Activated B cell treated with CpG ODN at 0.5 μM for 24 hours (primary cell): Measurements from ENCODE around the gene ZBTB1. TPM values are rescaled to one million over a fixed set of nuclear protein-coding genes. Genes with fewer than 3 reads are reported as not detected.

Source experiments
- ATAC-seq: fragments of 200-7000 bp; cut with Tn5 transposase; one replicate; pipeline ENCODE4 v1.10.0; 2021; ENCODE audit warnings: low read depth, mild to moderate bottlenecking, moderate library complexity
- CTCF ChIA-PET: fragments of 350-600 bp; sonication (Branson Sonifier 250); formaldehyde crosslinking; loops from one replicate; lab custom pipeline; 2021; ENCODE audit warnings: antibody characterized with exemption; lab: Charles Lee
- POLR2A ChIA-PET: fragments of 350-600 bp; sonication (Branson Sonifier 250); formaldehyde crosslinking; loops from one replicate; lab custom pipeline; 2021; ENCODE audit warnings: antibody characterized with exemption; lab: Charles Lee
- DNase-seq: peaks from one replicate; pipeline ENCODE4 v3.0.0; 2022
- H3K27ac Mint-ChIP-seq: one replicate; pipeline ENCODE4 v1.8.0; 2020; ENCODE audit warnings: mixed read lengths
- H3K27me3 Mint-ChIP-seq: one replicate; pipeline ENCODE4 v1.8.0; 2021; ENCODE audit warnings: mixed read lengths
- H3K36me3 Mint-ChIP-seq: one replicate; pipeline ENCODE4 v1.8.0; 2021; ENCODE audit warnings: low read depth, mixed read lengths
- H3K4me1 Mint-ChIP-seq: one replicate; pipeline ENCODE4 v1.8.0; 2021; ENCODE audit warnings: mixed read lengths
- H3K4me3 Mint-ChIP-seq: one replicate; pipeline ENCODE4 v1.8.0; 2020; ENCODE audit warnings: mild to moderate bottlenecking, mixed read lengths
- H3K9me3 Mint-ChIP-seq: one replicate; pipeline ENCODE4 v1.8.0; 2020; ENCODE audit warnings: mixed read lengths
- intact Hi-C: fragments of 100-400 bp; cut with micrococcal nuclease; formaldehyde crosslinking; loops from one replicate; pipeline ENCODE4 v1.15.1; 2024
- total RNA-seq: library from RNA; stranded (reverse); gene quantifications from 2 replicates; pipeline ENCODE4 v1.2.3, GENCODE V29; 2022
- TF ChIP-seq, protein P1 (sequence below): fragments of 200-600 bp; IDR thresholded peaks from one replicate; pipeline ENCODE4 v1.8.0; 2022; ENCODE audit warnings: antibody characterized with exemption, mild to moderate bottlenecking

ZBTB1 gene
- total RNA-seq, 1 donor from 2014 or later: 60.7 TPM

GRCh38 chr14:64542836-64543201 lies 38.2 kb downstream of the ZBTB1 start:
- Mint-ChIP-seq H3K36me3 (peaks cover 7% of the 10 kb centered on the region), H3K9me3 (no peaks in the 10 kb centered on the region), H3K27me3 (peaks cover 2% of the 10 kb centered on the region), H3K27ac (no peak overlapping the region), H3K4me1 (peaks cover 33% of the 10 kb centered on the region), H3K4me3 (peak overlapping the region; percentile 100)
- TF ChIP-seq, protein P1, sequence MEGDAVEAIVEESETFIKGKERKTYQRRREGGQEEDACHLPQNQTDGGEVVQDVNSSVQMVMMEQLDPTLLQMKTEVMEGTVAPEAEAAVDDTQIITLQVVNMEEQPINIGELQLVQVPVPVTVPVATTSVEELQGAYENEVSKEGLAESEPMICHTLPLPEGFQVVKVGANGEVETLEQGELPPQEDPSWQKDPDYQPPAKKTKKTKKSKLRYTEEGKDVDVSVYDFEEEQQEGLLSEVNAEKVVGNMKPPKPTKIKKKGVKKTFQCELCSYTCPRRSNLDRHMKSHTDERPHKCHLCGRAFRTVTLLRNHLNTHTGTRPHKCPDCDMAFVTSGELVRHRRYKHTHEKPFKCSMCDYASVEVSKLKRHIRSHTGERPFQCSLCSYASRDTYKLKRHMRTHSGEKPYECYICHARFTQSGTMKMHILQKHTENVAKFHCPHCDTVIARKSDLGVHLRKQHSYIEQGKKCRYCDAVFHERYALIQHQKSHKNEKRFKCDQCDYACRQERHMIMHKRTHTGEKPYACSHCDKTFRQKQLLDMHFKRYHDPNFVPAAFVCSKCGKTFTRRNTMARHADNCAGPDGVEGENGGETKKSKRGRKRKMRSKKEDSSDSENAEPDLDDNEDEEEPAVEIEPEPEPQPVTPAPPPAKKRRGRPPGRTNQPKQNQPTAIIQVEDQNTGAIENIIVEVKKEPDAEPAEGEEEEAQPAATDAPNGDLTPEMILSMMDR: no peak
- POLR2A ChIA-PET: no interaction called here
- intact Hi-C loops: loop anchor here (5.0 kb wide), 3 partner anchors 219 to 1964 kb away; partner anchors contain the start of genes GPHN and SYNE2
- ATAC-seq (no peak), DNase-seq (no peak)
- CTCF ChIA-PET: no interaction called here

DNA sequence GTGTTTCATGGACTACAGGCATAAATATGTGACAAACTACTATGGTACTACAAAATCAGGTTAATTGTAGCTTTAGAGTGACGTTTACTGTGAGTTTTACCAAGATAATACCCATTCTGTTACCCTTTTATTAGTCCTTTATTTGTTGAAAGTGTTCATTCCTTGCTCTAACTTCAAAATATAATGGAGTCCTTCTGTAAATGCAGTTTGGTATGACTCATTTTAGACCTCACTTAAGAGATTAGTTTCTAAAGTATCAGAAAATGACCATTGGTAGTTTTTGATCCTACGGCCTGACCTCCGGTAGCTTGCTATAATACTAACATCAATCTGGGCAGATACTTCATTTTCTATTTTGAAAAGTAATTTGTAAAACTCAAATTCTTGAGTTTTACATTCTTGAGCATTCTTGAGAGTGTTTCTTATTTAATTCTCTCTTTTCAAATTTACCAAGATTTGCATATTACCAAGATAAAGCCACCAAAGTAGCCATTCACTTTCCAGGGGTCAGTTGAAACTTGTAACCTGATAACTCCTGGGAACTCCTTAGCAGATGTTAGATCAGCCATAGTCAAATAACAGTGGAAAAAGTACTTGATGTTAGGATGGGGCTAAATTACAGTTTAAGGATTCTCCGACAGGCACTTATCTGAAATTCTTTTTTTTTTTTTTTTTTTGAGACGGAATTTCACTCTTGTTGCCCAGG lies 40.2 kb downstream of the ZBTB1 start:
- CTCF ChIA-PET: no interaction called here
- peaks cover 6% of the 10 kb centered on the region for H3K27me3 Mint-ChIP-seq
- H3K36me3 Mint-ChIP-seq: peaks cover 7% of the 10 kb centered on the region
- H3K9me3 Mint-ChIP-seq: no peaks in the 10 kb centered on the region
- POLR2A ChIA-PET: interaction anchor here (0.8 to 1.1 kb wide), 2 partner anchors 38 to 39 kb away, joined by 3 to 8 read pairs; no protein-coding TSS in a partner anchor
- H3K4me1 Mint-ChIP-seq: peaks cover 34% of the 10 kb centered on the region
- TF ChIP-seq, protein P1: no peak
- DNase-seq: no peak
- no peak overlapping the region for H3K27ac Mint-ChIP-seq
- intact Hi-C loops: loop anchor here (5.0 kb wide), 3 partner anchors 218 to 1963 kb away; partner anchors contain the start of genes GPHN and SYNE2
- no peak overlapping the region for H3K4me3 Mint-ChIP-seq
- no peak for ATAC-seq

GRCh38 chr14:64549016-64549415 lies 44.4 kb downstream of the ZBTB1 start:
- Mint-ChIP-seq H3K4me1 (peaks cover 13% of the 10 kb centered on the region), H3K36me3 (no peaks in the 10 kb centered on the region), H3K4me3 (no peak overlapping the region), H3K27me3 (peaks cover 14% of the 10 kb centered on the region), H3K27ac (no peak overlapping the region), H3K9me3 (no peaks in the 10 kb centered on the region)
- ATAC-seq: no peak
- POLR2A ChIA-PET: no interaction called here
- TF ChIP-seq, protein P1: no peak
- CTCF ChIA-PET: interaction anchor here (1.2 kb wide), 1 partner anchor 8 kb away, joined by 5 read pairs; the partner anchor contains the start of gene HSPA2
- intact Hi-C loops: no loop called here
- no peak for DNase-seq

DNA sequence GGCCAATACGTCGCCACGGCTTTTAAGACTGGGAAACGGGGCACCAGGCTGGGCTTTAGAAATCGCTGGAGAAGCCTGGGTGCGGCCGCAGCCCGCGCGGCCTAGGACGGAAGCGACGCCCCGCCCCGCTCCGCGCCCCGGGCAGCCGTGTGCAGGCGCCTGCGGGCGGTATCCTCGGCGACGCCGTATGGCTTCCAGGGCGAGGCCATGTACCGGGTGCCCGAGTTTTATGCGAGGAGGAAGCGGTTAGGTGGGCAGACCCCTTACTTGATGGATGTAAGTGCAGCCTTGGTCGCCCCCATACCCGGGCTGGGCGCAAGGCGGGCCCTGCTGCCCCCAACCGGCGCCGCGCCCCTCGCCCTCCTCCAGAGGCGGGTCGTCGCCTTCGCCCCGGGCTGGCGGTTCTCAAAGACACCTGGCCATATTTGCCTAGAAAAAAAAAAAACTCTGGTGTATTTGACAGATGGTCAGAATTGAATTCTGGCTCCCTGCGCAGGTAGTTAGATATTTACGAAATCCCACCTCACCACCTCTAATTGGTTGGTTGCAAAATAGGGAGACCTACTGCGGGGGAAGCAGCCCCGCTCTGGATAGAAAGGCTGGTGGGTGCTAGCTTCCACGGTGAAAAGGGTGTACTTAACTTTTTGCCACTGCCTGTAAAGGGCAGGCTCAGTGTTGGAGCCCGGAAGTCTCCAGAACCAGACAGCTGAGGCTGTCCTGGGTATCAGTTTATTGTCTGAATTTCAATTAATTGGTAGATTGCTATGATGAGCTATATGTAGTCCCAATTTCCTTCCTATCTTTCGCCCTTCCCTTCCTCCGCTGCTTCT lies 45.4 kb downstream of the ZBTB1 start, which contains the start of gene PPP1R36:
Gene PPP1R36 (plus strand): TSS at position 171 of the 830 bp plus-strand sequence. CDS start 37 bp downstream, at position 208.
- intact Hi-C loops: no loop called here

More for the DNA sequence above, 45.4 kb downstream of the ZBTB1 start, which contains the start of gene PPP1R36:
- CTCF ChIA-PET: no interaction called here
- TF ChIP-seq, protein P1: no peak
- H3K27me3 Mint-ChIP-seq: peaks cover 14% of the 10 kb centered on the region
- ATAC-seq (peak; percentile 96), DNase-seq (peak; percentile 41)
- peak within 1 kb of the TSS; percentile 66 for H3K4me3 Mint-ChIP-seq
- peaks cover 13% of the 10 kb centered on the region for H3K4me1 Mint-ChIP-seq
- no peaks in the 10 kb centered on the region for H3K36me3 Mint-ChIP-seq
- H3K9me3 Mint-ChIP-seq: no peaks in the 10 kb centered on the region
- POLR2A ChIA-PET: interaction anchor here (0.6 to 1.4 kb wide), 3 partner anchors 10 to 180 kb away, joined by 3 to 4 read pairs (median 3); partner anchors contain the start of genes HSPA2 and ZBTB25
- no peak within 1 kb of the TSS for H3K27ac Mint-ChIP-seq
